ENCODE data around the gene S1PR2.

DNA sequence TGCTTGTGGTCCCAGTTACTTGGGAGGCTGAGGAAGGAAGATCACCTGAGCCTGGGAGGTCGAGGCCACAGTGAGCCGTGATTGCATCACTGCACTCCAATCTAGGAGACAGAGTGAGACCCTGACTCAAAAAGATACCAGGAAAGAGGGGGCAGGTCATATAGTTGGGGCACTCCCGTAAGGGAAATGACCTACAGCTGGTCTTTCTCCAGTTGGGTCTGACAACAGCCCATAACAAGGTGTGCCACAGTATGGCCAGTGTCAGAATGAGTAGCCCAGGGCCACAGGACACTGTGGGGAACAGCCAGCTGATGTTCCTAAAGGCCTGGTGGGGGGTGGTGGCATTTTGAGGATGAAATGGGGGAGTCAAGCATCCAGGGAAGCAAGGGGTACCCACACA, 47.2 kb downstream of the S1PR2 start:
- TF ChIP-seq, protein P1, sequence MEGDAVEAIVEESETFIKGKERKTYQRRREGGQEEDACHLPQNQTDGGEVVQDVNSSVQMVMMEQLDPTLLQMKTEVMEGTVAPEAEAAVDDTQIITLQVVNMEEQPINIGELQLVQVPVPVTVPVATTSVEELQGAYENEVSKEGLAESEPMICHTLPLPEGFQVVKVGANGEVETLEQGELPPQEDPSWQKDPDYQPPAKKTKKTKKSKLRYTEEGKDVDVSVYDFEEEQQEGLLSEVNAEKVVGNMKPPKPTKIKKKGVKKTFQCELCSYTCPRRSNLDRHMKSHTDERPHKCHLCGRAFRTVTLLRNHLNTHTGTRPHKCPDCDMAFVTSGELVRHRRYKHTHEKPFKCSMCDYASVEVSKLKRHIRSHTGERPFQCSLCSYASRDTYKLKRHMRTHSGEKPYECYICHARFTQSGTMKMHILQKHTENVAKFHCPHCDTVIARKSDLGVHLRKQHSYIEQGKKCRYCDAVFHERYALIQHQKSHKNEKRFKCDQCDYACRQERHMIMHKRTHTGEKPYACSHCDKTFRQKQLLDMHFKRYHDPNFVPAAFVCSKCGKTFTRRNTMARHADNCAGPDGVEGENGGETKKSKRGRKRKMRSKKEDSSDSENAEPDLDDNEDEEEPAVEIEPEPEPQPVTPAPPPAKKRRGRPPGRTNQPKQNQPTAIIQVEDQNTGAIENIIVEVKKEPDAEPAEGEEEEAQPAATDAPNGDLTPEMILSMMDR (IDR thresholded peaks at IDR 0.05) = no peak
- no peak for TF ChIP-seq POLR2A (IDR thresholded peaks at IDR 0.05)
- no peak for TF ChIP-seq EP300 (IDR thresholded peaks at IDR 0.05)

Data from ovary (tissue), 3 donors.